Neural cell (in vitro differentiated cells): ENCODE results near the gene GALNT16.

Experiments
- CTCF ChIP-seq: fragments of 450-650 bp; IDR thresholded peaks from 2 replicates; pipeline ENCODE4 v1.5.1; 2014; ENCODE audit warnings: antibody characterized with exemption, mild to moderate bottlenecking, moderate library complexity; ENCODE audit not compliant: poor library complexity, severe bottlenecking
- EP300 ChIP-seq: fragments of 450-650 bp; conservative IDR thresholded peaks from 2 replicates; pipeline ENCODE4 v1.6.1; 2014; ENCODE audit warnings: antibody characterized with exemption, mild to moderate bottlenecking, moderate library complexity; ENCODE audit not compliant: poor library complexity, severe bottlenecking
- EZH2 ChIP-seq: fragments of 200-600, 300-800 bp; shearing (Covaris generic), sonication (generic); IDR thresholded peaks from 2 replicates; pipeline ENCODE4 v1.6.1; 2014; ENCODE audit warnings: antibody characterized with exemption, low read length, borderline replicate concordance, mild to moderate bottlenecking; ENCODE audit not compliant: insufficient read depth, poor library complexity, severe bottlenecking
- MXI1 ChIP-seq: fragments of 450-650 bp; conservative IDR thresholded peaks from 2 replicates; pipeline ENCODE4 v1.6.1; 2014; ENCODE audit warnings: antibody characterized with exemption, mild to moderate bottlenecking; ENCODE audit not compliant: poor library complexity, severe bottlenecking
- POLR2AphosphoS5 ChIP-seq: IDR thresholded peaks from 2 replicates; pipeline ENCODE4 v1.6.1; 2012
- RAD21 ChIP-seq: fragments of 450-650 bp; conservative IDR thresholded peaks from 2 replicates; pipeline ENCODE4 v1.6.1; 2014; ENCODE audit warnings: antibody characterized with exemption, mild to moderate bottlenecking, moderate library complexity
- SMC3 ChIP-seq: fragments of 450-650 bp; conservative IDR thresholded peaks from 2 replicates; pipeline ENCODE4 v1.6.1; 2014; ENCODE audit warnings: antibody characterized with exemption, mild to moderate bottlenecking, moderate library complexity; ENCODE audit not compliant: poor library complexity
- TAF1 ChIP-seq: IDR thresholded peaks from 2 replicates; pipeline ENCODE4 v1.6.1; 2012; ENCODE audit warnings: low read depth
- TF ChIP-seq, protein P1 (sequence below): IDR thresholded peaks from 2 replicates; pipeline ENCODE4 v1.6.1; 2012; ENCODE audit warnings: borderline replicate concordance

DNA sequence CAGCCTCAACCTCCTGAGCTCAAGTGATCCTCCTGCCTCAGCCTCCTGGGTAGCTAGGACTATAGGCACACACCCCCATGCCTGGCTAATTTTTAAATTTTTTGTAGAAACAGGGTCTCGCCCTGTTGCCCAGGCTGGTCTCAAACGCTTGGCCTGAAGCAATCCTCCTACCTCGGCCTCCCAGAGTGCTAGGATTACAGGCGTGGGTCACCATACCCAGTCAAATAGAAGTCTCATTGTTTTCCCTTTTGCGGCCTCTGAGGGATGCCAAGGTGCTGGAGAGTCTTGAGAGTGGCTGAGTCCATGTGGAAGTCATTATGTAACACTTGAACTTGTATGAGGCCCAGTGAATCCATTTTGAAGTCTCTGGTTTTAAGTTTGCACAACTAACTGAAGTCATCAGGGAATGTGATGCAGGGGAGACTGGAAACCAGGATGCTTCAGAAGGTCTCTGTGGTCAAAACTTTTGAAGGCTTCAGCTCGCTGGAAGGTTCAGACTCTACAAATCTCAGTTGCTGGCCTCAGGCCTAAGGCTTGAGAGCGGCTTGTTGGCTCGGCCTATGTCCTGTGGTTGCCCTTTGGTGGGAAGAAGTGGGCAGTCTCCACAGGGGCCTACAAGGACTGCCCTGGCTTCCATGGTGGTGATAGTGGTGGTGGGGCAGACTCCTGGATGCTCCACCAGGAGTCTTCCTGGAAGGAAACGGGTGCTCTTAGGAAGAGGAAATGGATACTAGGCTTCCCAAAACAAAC lies 29.2 kb downstream of the GALNT16 start:
- TF ChIP-seq CTCF, result no peak
- no peak for TF ChIP-seq POLR2AphosphoS5
- TF ChIP-seq SMC3, result no peak
- TF ChIP-seq EP300, result no peak
- no peak for TF ChIP-seq EZH2
- TF ChIP-seq TAF1, result no peak
- TF ChIP-seq, protein P1, sequence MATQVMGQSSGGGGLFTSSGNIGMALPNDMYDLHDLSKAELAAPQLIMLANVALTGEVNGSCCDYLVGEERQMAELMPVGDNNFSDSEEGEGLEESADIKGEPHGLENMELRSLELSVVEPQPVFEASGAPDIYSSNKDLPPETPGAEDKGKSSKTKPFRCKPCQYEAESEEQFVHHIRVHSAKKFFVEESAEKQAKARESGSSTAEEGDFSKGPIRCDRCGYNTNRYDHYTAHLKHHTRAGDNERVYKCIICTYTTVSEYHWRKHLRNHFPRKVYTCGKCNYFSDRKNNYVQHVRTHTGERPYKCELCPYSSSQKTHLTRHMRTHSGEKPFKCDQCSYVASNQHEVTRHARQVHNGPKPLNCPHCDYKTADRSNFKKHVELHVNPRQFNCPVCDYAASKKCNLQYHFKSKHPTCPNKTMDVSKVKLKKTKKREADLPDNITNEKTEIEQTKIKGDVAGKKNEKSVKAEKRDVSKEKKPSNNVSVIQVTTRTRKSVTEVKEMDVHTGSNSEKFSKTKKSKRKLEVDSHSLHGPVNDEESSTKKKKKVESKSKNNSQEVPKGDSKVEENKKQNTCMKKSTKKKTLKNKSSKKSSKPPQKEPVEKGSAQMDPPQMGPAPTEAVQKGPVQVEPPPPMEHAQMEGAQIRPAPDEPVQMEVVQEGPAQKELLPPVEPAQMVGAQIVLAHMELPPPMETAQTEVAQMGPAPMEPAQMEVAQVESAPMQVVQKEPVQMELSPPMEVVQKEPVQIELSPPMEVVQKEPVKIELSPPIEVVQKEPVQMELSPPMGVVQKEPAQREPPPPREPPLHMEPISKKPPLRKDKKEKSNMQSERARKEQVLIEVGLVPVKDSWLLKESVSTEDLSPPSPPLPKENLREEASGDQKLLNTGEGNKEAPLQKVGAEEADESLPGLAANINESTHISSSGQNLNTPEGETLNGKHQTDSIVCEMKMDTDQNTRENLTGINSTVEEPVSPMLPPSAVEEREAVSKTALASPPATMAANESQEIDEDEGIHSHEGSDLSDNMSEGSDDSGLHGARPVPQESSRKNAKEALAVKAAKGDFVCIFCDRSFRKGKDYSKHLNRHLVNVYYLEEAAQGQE, result no peak
- no peak for TF ChIP-seq MXI1
- TF ChIP-seq RAD21, result no peak
